ENCODE data around the gene PTK6. TPM values are rescaled to one million over a fixed set of nuclear protein-coding genes. Genes with fewer than 3 reads are reported as not detected.

The PTK6 gene
- total and polyA plus RNA-seq, 2 of the 13 experiments (the other 11 are each of a cell fraction or from before 2014, with no cell fraction given) = 0.08 TPM; not detected in 1

DNA sequence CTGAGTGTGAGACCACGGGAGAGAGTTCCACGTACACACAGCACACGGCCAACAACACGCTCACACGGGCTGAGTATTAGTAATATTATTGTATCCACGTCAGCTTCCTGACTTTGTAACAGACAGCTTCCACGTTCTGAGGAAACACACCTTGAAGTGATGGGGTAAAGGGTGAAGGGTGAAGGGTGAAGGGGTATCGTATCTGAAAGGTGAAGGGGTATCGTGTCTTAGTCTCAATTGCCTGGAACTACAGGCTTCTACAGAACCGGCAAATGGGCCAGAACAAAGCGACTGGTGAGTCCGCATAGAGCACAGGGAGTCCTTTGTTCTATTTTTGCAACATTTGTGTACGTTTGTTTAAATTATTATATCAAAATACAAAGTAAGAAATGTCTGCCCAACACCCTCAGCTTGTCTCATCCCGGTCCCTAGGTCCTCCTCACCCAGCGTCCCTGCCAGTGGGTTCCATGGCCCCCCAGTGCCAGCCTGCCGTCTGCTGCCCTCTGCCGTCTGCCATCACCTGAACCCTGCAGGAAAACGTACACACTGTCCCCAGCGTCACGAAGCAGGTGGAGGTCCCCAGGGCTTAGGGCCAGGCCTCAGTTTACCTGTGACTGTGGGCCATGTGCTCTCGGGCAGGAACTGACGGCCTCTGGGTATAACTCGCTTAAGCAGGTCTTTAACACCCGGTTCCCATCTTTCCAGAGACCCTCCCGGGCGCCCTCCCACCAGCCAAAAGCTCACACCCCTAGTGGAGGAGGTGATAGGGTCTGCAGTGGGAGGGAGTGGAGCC is 41.2 kb upstream of the PTK6 start:
- H2AFZ ChIP-seq (ENCODE audit: low read length) = no peak overlapping the region
- no peak overlapping the region for H3K27ac ChIP-seq (ENCODE audit: extremely low read length, insufficient read depth, low read length)
- ChIA-PET POLR2A (no interaction called here), CTCF (ENCODE audit: low intra/inter-chr PET ratio, low total read pairs) (interaction anchor here (4.5 kb wide), 1 partner anchor 40 kb away, joined by 29 read pairs; the partner anchor contains the start of gene PTK6)
- WGBS (ENCODE audit: low lambda C conversion rate) = 31% methylated on average over 23 of the region's 26 CpGs
- peaks cover 6 to 41% of the 10 kb centered on the region in 2 experiments; a peak in 3 of 5 replicates for H3K27me3 ChIP-seq (ENCODE audit: control insufficient read depth in 1 of 2, insufficient read depth in 2 of 2, low read length in 2 of 2)
- no peaks in the 10 kb centered on the region for H4K20me1 ChIP-seq (ENCODE audit: insufficient read depth, low read length)
- no peak for FAIRE-seq
- no peak for ATAC-seq
- no peaks in the 10 kb centered on the region for H3K79me2 ChIP-seq (ENCODE audit: insufficient read depth, low read length)
- DNase-seq (ENCODE audit: low spot score) = no peak
- H3K9ac ChIP-seq (ENCODE audit: insufficient read depth, low read depth, low read length) = no peak overlapping the region
- peaks cover 73% of the 10 kb centered on the region for H3K4me1 ChIP-seq (ENCODE audit: insufficient read depth, low read length)
- intact Hi-C loops (cut with micrococcal nuclease; ENCODE audit: unreplicated experiment) = no loop called here
- no peak overlapping the region; a peak in 1 of 6 replicates for H3K4me3 ChIP-seq (replicated peaks in 1 of 3; ENCODE audit: insufficient read depth in 1 of 3, low read depth in 2 of 3, low read length in 3 of 3)
- peak overlapping the region; percentile 22; the same call in 1 of the 2 replicates for H3K4me2 ChIP-seq (ENCODE audit: low read depth, low read length)
- in situ Hi-C loops (cut with HindIII; ENCODE audit: extremely low pct_ligation_motif_present, low pct_unique_long_range_greater_than_20kb) = loop anchor here (5.0 kb wide), 1 partner anchor 41 kb away; the partner anchor contains the start of gene PTK6
- no TSS peak for BruUV-seq (replicated peaks)
- H3K36me3 ChIP-seq (replicated peaks in 1 of 2; ENCODE audit: control insufficient read depth in 1 of 2, insufficient read depth in 2 of 2, low read length in 2 of 2) = no peaks in the 10 kb centered on the region
- H3K9me3 ChIP-seq (ENCODE audit: low read length) = no peaks in the 10 kb centered on the region
- peak in 1 of 2 experiments; percentile 71; a peak in 3 of 4 replicates for TF ChIP-seq HMGXB4 (CRISPR knock-in tag; IDR thresholded peaks at IDR 0.05; ENCODE audit: borderline replicate concordance in 1 of 2, low read depth in 1 of 2)
- TF ChIP-seq YEATS2 (CRISPR knock-in tag; IDR thresholded peaks at IDR 0.05; ENCODE audit: borderline replicate concordance) = 0 out of 2 replicates have a peak, but pooled peaks have one; percentile 42
- TF ChIP-seq PATZ1 (CRISPR knock-in tag; IDR thresholded peaks at IDR 0.05) = peak; percentile 91
- TF ChIP-seq, protein P1, sequence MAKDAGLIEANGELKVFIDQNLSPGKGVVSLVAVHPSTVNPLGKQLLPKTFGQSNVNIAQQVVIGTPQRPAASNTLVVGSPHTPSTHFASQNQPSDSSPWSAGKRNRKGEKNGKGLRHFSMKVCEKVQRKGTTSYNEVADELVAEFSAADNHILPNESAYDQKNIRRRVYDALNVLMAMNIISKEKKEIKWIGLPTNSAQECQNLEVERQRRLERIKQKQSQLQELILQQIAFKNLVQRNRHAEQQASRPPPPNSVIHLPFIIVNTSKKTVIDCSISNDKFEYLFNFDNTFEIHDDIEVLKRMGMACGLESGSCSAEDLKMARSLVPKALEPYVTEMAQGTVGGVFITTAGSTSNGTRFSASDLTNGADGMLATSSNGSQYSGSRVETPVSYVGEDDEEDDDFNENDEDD (CRISPR knock-in tag; IDR thresholded peaks at IDR 0.05; ENCODE audit: borderline replicate concordance) = no peak
- peak; percentile 47 for TF ChIP-seq GABPB1 (CRISPR knock-in tag; IDR thresholded peaks at IDR 0.05)
- TF ChIP-seq, protein P2, sequence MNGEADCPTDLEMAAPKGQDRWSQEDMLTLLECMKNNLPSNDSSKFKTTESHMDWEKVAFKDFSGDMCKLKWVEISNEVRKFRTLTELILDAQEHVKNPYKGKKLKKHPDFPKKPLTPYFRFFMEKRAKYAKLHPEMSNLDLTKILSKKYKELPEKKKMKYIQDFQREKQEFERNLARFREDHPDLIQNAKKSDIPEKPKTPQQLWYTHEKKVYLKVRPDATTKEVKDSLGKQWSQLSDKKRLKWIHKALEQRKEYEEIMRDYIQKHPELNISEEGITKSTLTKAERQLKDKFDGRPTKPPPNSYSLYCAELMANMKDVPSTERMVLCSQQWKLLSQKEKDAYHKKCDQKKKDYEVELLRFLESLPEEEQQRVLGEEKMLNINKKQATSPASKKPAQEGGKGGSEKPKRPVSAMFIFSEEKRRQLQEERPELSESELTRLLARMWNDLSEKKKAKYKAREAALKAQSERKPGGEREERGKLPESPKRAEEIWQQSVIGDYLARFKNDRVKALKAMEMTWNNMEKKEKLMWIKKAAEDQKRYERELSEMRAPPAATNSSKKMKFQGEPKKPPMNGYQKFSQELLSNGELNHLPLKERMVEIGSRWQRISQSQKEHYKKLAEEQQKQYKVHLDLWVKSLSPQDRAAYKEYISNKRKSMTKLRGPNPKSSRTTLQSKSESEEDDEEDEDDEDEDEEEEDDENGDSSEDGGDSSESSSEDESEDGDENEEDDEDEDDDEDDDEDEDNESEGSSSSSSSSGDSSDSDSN (CRISPR knock-in tag; IDR thresholded peaks at IDR 0.05) = 0 out of 2 replicates have a peak, but pooled peaks have one; percentile 0
- TF ChIP-seq STAG1 (CRISPR knock-in tag; IDR thresholded peaks at IDR 0.05) = peak; percentile 82
- TF ChIP-seq, protein P3, sequence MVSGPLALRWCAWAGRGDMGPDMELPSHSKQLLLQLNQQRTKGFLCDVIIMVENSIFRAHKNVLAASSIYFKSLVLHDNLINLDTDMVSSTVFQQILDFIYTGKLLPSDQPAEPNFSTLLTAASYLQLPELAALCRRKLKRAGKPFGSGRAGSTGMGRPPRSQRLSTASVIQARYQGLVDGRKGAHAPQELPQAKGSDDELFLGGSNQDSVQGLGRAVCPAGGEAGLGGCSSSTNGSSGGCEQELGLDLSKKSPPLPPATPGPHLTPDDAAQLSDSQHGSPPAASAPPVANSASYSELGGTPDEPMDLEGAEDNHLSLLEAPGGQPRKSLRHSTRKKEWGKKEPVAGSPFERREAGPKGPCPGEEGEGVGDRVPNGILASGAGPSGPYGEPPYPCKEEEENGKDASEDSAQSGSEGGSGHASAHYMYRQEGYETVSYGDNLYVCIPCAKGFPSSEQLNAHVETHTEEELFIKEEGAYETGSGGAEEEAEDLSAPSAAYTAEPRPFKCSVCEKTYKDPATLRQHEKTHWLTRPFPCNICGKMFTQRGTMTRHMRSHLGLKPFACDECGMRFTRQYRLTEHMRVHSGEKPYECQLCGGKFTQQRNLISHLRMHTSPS (CRISPR knock-in tag; IDR thresholded peaks at IDR 0.05; ENCODE audit: low read depth) = peak; percentile 75
- TF ChIP-seq POLR2AphosphoS2 (IDR thresholded peaks at IDR 0.05; ENCODE audit: low read depth, low read length) = no peak
- peak; percentile 39; the same call in 1 of the 2 replicates for TF ChIP-seq FOXO1 (CRISPR knock-in tag; IDR thresholded peaks at IDR 0.05)
- no peak for TF ChIP-seq SOX6 (IDR thresholded peaks at IDR 0.05)
- 0 out of 2 replicates have a peak, but pooled peaks have one; percentile 6 for TF ChIP-seq SOX6 (CRISPR knock-in tag; IDR thresholded peaks at IDR 0.05)

All from HepG2 (cell line).